Anterior cingulate cortex (tissue), 58 donors: ENCODE data around the gene GRIN3B.

Source experiments
- DNase-seq, 58 donors: peaks; one replicate each; lab custom pipeline; 2025; lab: John Stamatoyannopoulos, UW

Gene GRIN3B

DNA sequence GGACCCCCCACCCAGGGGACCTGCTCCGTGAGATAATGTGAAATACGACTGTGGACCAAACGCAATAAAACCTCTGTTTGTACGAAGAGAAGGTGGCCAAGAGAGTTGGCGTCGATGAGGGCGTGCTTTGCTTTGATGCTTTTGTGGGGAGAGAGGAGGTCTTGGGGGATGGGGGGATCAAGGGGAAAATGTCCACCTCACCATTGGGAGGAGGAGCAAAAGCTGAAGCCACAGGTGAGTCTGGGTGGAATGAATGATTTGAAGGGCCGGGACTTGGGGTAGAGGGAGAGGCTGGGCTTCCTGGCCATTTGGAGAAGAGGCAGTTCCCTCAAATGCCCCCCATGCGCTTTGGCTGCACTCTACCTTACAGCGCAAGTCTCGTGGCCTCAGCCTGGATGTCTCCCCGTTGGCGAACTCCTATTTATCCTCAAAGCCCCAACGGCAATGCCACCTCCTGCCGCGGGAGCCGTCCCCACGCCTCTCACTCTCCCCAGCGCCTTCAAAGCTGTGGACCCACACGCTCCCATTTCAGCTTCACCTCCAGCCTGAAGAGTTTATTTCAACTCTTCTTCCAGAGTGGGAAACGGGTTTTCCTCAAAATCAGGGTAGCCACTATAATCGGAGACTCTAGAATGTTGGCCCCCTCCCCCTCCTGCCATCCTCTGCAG, 38.9 kb downstream of the GRIN3B start:
- no peak for DNase-seq

DNA sequence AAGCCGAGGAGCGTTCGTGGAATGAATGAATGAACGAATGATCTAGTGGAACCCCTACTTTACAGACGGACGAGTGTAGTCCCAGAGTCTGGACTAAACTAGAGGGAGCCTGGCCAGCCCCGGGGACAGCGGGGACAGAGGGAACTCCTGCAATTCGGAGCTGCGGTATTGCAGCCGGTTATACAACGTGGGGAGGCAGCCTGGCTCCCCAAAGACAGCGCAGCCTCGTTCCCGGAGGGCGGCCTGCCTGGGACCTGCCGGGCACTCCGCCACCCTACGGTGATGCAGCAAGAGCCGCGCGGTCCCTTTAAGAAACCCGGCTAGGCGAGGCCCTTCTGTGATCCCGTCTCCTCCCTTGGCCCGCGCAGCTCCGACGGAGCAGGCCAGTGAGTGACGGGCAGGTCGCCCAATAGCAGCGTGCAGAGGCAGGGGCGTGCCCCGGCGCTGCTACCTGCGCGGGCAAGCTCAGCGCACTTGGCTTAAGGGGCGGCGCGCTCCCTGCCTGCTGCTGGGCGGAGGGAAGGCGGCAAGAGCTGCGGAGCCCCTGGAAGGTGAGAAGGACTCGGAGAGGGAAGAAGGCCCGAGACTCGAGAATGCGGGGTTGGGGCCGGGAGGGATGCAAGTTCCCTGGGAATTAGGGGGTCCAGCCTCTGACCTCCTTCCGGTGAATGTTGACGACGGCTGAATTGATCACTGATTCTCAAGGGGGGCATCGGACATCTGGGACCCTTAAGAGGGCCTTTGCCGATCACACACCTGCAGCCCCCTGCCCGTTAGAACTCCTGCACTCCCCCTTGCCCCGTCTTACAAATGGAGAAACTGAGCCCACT, 39.6 kb downstream of the GRIN3B start, which contains the start of gene ABCA7:
Gene ABCA7 (plus strand): TSS at position 462 of the 830 bp plus-strand sequence. CDS start 1,255 bp downstream, outside the sequence.
- DNase-seq: peak; percentile 32 to 97 (median 91)

DNA sequence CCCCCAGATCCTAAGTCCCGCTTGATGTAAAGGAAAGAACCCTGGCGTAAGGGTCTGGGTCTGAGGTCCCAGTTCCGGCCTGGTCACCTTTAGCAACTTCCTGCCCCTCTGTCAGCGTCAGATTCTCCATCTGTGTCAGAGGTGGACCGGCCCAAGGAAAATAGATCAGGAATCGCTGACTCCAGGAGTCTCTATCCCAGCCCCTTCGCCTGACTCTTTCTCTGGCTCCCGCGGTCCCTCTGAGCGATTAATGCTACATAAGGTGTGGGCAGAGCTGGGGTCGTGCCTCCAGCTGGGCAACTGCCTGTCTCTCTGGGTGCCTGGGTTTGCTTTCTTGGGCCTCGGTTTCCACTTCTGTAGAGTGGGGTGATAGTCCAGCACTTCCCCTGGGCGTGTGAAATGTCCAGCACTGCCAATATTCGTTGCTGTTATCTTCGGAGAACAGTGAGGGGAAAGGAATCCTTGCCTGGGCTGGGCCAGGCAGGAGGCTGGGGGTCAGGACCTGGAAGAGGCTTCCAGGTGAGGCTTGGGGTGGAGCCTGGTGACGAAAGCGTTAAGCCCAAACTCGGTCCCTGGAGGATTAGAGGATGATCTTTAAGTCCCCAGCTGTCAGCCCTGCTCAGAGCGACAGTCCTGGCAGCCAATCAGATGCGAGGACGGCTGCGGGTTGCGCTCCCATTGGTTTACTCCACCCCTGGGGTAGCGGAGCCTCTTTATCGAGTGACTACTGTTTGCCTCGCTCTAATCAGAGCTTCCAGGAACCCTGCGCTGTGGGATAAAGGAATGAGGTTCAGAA, 40.5 kb downstream of the GRIN3B start:
- peak; percentile 16 to 94 (median 81) for DNase-seq

DNA sequence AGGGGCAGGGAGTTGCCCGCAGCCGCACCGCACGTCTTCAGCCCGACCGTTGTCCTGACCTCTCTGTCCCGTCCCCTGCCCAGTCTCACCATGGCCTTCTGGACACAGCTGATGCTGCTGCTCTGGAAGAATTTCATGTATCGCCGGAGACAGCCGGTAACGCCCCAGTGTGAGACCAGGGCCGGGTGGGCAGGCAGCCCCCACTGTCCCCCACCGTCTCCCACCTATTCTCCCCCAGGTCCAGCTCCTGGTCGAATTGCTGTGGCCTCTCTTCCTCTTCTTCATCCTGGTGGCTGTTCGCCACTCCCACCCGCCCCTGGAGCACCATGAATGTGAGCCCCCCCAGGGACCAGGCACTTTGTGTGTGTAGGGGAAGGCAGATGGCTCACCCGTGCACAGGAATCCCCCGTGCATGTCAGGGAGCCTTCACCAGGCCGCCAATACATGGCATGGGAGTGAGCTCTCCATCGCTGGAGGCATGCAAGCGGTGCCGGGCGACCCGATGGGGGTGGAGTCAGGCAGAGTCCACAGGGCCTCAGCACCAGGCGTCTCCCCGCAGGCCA, 41.1 kb downstream of the GRIN3B start:
- DNase-seq: no peak

DNA sequence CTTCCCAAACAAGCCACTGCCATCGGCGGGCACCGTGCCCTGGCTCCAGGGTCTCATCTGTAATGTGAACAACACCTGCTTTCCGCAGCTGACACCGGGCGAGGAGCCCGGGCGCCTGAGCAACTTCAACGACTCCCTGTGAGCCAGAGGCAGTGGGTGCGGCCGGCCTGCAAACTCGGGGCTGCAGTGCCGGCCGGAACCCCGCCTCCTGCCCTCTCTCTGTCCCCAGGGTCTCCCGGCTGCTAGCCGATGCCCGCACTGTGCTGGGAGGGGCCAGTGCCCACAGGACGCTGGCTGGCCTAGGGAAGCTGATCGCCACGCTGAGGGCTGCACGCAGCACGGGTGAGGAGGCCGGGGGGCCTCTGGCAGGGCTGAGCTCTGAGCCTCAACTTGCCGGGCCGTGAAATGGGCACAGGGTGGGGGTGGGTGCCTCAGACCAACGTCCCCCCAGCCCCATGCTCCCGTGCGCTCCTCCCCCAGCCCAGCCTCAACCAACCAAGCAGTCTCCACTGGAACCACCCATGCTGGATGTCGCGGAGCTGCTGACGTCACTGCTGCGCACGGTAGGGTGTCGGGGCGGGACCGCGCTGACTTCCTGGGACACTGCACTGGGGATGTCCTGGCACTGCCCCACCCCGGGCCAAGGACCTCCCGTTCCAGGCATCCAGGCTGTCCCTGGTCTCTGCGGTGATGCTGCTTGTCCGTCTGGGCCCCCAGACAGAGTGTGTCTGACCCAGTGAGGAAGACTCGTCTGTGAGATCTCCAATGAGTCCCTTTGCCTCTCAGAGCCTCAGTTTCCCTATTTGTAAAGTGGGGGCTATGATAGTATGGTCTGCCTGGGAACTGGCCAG, 41.8 kb downstream of the GRIN3B start:
- DNase-seq: no peak

DNA sequence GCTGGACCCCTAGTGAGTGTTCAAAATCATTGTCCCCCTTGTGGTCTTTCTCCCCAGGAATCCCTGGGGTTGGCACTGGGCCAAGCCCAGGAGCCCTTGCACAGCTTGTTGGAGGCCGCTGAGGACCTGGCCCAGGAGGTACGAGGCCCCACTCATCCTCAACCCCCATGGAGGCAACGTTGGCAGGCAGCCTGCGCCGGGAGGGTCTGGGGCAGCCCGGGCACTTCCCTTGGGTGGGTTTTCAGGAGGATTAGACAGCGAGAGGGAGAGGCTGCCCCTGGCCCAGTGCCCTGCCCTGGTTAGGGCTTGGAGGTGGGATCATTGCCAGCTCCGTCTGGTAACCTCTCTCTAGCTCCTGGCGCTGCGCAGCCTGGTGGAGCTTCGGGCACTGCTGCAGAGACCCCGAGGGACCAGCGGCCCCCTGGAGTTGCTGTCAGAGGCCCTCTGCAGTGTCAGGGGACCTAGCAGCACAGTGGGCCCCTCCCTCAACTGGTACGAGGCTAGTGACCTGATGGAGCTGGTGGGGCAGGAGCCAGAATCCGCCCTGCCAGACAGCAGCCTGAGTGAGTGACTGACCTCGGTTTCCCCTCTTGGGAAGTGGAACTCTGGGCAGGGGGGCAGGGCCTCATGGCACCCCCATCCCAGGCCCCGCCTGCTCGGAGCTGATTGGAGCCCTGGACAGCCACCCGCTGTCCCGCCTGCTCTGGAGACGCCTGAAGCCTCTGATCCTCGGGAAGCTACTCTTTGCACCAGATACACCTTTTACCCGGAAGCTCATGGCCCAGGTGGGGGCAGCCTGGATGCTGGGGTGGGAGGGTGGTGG, 42.7 kb downstream of the GRIN3B start:
- no peak for DNase-seq

DNA sequence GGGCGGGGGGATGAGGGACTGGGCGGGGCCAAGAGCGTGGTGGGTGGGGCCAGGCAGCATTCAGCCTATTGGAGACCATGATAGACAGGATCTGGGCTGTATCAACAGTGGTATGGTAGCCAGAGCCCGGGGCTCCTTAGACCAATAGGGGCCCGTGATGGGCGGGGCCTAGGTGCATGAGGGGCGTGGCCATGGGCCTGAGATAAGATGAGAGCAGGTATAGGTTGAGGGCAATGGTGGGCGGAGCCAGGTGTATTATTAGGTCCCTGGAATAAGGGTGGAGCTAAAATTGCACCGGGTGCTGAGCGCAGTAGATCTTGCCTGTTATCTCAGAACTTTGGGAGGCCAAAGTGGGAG, 45.0 kb downstream of the GRIN3B start:
- DNase-seq: no peak

DNA sequence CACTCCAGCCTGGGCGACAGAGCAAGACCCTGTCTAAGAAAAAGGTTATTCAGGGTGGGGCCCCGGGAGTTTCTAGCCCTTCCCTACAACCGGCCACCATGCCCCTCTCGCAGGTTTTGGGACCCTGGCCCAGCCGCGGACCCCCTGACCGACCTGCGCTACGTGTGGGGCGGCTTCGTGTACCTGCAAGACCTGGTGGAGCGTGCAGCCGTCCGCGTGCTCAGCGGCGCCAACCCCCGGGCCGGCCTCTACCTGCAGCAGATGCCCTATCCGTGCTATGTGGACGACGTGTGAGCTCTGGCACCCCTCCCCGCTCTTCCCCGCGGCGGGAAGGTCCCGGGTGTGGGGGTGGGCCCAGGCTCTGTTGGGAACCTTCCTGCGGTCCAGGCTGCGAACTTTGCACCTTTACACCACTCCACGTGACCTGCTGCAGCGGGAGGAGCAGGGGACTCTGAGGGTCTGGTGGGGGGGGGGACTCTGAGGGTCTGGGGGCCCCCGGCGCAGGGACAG, 46.0 kb downstream of the GRIN3B start:
- no peak for DNase-seq

DNA sequence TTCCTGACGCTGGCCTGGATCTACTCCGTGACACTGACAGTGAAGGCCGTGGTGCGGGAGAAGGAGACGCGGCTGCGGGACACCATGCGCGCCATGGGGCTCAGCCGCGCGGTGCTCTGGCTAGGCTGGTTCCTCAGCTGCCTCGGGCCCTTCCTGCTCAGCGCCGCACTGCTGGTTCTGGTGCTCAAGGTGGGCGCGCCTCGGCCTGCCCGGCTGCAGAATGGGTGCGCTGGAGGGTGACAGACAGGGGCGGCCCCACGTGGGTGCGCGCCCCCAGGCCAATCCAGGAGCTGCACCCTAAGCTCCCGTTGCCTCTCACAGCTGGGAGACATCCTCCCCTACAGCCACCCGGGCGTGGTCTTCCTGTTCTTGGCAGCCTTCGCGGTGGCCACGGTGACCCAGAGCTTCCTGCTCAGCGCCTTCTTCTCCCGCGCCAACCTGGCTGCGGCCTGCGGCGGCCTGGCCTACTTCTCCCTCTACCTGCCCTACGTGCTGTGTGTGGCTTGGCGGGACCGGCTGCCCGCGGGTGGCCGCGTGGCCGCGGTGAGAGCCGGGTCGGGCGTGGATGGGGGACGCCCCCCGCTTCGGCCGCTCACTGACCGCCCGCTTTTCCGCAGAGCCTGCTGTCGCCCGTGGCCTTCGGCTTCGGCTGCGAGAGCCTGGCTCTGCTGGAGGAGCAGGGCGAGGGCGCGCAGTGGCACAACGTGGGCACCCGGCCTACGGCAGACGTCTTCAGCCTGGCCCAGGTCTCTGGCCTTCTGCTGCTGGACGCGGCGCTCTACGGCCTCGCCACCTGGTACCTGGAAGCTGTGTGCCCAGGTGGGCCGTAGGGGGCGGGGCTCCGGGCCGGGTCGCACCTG, 46.8 kb downstream of the GRIN3B start:
- no peak for DNase-seq

DNA sequence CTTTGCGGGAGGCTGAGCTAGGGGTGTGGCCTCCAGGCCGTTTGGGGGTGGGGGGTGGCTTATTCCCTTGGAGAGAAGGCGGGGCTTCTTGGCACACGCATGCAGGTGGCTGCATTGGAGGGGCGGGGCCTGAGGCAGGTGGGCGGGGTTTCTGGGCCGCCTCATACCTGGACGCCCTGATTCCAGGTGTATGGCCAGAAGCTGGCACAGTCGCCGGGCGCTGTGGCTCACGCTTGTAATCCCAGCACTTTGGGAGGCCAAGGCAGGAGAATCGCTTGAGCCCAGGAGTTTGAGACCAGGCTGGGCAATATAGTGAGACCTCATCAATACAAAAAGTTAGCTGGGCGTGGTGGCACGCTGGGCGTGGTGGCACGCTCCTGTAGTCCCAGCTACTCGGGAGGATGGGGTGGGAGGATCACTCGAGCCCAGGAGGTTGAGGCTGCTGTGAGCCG, 47.5 kb downstream of the GRIN3B start:
- no peak for DNase-seq

DNA sequence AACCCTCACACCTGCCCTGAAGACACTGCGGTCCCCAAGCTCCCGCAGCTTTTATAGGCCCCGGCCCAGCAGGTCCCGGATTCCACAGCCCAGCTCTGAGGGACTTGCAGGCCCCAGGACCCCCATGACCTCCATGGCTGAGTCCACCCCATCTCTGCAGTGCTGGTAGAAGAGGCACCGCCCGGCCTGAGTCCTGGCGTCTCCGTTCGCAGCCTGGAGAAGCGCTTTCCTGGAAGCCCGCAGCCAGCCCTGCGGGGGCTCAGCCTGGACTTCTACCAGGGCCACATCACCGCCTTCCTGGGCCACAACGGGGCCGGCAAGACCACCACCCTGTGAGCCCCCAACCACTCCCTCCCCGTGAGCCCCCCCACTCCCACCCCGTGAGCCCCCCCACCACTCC, 48.9 kb downstream of the GRIN3B start:
- DNase-seq: no peak

DNA sequence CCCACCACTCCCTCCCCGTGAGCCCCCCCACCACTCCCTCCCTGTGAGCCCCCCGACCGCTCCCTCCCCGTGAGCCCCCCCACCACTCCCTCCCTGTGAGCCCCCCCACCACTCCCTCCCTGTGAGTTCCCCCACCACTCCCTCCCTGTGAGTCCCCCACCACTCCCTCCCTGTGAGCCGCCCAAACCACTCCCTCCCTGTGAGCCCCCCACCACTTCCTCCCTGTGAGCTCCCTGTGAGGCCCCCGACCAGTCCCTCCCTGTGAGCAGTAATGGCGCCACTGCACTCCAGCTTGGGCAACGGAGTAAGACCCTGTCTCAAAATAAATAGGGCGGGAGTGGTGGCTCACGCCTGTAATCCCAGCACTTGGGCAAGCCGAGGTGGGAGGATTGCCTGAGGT, 49.6 kb downstream of the GRIN3B start:
- DNase-seq: no peak

DNA sequence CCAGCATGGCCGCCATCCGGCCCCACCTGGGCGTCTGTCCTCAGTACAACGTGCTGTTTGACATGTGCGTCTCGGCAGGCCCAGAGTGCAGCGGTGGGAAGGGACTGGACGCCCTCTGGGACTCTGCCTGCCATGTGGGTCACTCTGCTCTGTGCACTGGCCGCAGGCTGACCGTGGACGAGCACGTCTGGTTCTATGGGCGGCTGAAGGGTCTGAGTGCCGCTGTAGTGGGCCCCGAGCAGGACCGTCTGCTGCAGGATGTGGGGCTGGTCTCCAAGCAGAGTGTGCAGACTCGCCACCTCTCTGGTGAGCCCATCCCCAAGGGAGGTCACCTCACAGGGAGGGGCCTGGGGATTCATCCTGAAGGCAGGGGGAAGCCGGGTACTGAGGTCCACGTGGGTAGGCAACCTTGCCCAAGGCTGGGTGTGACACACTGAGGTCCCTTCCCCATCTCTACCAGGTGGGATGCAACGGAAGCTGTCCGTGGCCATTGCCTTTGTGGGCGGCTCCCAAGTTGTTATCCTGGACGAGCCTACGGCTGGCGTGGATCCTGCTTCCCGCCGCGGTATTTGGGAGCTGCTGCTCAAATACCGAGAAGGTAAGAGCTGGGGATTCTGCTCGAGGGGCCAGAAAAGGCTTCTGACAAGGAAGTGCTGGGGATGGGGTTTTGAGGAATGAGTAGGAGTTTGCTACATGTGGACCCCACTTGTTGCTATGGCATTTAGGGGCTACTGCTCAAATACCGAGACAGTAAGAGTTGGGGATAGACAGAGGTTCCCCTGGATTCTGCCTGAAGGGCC, 51.0 kb downstream of the GRIN3B start:
- DNase-seq: no peak

DNA sequence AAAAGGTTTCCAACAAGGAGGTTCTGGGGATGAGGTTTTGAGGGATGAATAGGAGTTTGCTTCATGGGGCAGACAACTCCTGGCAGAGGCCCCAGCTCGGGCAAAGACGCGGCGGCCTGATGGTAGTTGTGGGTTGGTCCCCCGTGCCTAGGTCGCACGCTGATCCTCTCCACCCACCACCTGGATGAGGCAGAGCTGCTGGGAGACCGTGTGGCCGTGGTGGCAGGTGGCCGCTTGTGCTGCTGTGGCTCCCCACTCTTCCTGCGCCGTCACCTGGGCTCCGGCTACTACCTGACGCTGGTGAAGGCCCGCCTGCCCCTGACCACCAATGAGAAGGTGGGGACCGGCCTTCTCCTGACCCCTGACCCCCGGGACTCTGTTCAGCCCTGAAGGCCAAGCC, 51.6 kb downstream of the GRIN3B start:
- no peak for DNase-seq

DNA sequence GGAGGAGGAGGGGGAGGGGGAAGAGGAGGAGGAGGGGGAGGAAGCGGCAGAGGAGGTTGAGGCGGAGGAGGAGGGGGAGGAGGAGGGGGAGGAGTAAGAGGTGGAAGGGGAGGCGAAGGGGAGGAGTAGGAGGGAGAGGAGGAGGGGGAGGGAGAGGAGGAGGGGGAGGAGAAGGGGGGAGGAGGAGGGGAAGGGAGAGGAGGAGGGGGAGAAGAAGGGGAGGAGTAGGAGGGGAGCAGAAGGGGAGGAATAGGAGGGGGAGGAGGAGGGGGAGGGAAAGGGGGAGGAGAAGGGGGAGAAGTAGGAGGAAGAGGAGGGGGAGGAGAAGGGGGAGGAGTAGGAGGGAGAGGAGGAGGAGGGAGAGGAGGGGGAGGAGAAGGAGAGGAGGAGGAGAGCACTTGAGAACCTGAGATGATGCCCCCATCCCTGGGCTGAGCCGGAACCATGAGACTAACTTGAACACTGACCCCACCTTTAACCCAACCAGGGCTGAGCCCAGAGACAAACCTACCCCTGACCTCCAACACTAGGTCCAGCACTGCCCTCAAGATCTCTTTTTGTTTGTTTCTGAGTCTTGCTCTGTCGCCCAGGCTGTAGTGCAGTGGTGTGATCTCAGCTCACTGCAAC, 52.2 kb downstream of the GRIN3B start:
- DNase-seq: no peak
